ENCODE results near the gene TMA7. TPM values are rescaled to one million over a fixed set of nuclear protein-coding genes. Genes with fewer than 3 reads are reported as not detected.

Gene TMA7
- total and polyA plus RNA-seq, 10 of the 15 experiments (the other 5 are each of a cell fraction or from before 2014, with no cell fraction given), result 319 to 1,760 (median 752) TPM

DNA sequence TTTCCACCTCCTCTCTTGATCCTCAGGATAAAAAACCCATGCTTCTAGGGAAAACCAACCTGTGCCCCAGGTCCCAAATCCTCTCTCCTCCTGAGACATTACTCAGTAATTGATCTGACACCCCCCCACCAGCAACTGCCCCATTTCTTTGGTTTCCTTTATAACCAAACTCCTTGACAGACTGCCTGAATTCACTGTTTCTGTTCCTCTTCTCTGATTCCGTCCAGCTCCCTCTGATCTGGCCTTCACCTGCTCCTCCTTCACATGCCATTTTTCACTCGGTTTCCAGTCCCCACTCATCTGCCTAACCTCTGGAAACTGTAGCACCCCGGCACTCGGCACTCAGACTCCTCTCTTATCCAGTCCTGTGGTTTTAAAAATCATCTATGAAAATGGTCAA, 2.2 kb upstream of the TMA7 start (continued):
- TF ChIP-seq, protein P1, sequence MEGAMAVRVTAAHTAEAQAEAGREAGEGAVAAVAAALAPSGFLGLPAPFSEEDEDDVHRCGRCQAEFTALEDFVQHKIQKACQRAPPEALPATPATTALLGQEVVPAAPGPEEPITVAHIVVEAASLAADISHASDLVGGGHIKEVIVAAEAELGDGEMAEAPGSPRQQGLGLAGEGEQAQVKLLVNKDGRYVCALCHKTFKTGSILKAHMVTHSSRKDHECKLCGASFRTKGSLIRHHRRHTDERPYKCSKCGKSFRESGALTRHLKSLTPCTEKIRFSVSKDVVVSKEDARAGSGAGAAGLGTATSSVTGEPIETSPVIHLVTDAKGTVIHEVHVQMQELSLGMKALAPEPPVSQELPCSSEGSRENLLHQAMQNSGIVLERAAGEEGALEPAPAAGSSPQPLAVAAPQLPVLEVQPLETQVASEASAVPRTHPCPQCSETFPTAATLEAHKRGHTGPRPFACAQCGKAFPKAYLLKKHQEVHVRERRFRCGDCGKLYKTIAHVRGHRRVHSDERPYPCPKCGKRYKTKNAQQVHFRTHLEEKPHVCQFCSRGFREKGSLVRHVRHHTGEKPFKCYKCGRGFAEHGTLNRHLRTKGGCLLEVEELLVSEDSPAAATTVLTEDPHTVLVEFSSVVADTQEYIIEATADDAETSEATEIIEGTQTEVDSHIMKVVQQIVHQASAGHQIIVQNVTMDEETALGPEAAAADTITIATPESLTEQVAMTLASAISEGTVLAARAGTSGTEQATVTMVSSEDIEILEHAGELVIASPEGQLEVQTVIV (IDR thresholded peaks at IDR 0.05; ENCODE audit: borderline replicate concordance, partially characterized antibody), result no peak
- TF ChIP-seq SREBF1 (IDR thresholded peaks at IDR 0.05; ENCODE audit: low read length) (no peak), NFYB (IDR thresholded peaks at IDR 0.05; ENCODE audit: insufficient read depth, low read depth, low read length) (no peak), SPI1 (IDR thresholded peaks at IDR 0.05; ENCODE audit: borderline replicate concordance, insufficient read depth, low read depth, low read length) (peak; percentile 76; the same call in 1 of the 2 replicates), POLR2A (IDR thresholded peaks at IDR 0.05; ENCODE audit: low read depth, low read length) (no peak), CBX3 (IDR thresholded peaks at IDR 0.05; ENCODE audit: borderline replicate concordance, low read depth) (no peak), BMI1 (IDR thresholded peaks at IDR 0.05; ENCODE audit: borderline replicate concordance) (no peak), NR2F1 (conservative IDR thresholded peaks at IDR 0.05) (no peak), MYB (IDR thresholded peaks at IDR 0.05; ENCODE audit: borderline replicate concordance, low read depth, low read length) (no peak), CHD1 (IDR thresholded peaks at IDR 0.05; ENCODE audit: low read depth, low read length) (no peak), NR2C1 (IDR thresholded peaks at IDR 0.05) (no peak), KLF5 (IDR thresholded peaks at IDR 0.05; ENCODE audit: partially characterized antibody) (no peak), RUNX3 (IDR thresholded peaks at IDR 0.05; ENCODE audit: low read length) (peak; percentile 32; the same call in 1 of the 2 replicates), HCFC1 (IDR thresholded peaks at IDR 0.05; ENCODE audit: low read length) (no peak), HDAC6 (IDR thresholded peaks at IDR 0.05; ENCODE audit: unreplicated experiment) (no peak), NBN (IDR thresholded peaks at IDR 0.05) (0 out of 2 replicates have a peak, but pooled peaks have one; percentile 17), JUNB (IDR thresholded peaks at IDR 0.05) (no peak), FOXK2 (IDR thresholded peaks at IDR 0.05) (no peak), TBL1XR1 (IDR thresholded peaks at IDR 0.05; ENCODE audit: low read depth, low read length) (no peak)
- TF ChIP-seq, protein P2, sequence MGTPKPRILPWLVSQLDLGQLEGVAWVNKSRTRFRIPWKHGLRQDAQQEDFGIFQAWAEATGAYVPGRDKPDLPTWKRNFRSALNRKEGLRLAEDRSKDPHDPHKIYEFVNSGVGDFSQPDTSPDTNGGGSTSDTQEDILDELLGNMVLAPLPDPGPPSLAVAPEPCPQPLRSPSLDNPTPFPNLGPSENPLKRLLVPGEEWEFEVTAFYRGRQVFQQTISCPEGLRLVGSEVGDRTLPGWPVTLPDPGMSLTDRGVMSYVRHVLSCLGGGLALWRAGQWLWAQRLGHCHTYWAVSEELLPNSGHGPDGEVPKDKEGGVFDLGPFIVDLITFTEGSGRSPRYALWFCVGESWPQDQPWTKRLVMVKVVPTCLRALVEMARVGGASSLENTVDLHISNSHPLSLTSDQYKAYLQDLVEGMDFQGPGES (IDR thresholded peaks at IDR 0.05), result no peak
- TF ChIP-seq, protein P3, sequence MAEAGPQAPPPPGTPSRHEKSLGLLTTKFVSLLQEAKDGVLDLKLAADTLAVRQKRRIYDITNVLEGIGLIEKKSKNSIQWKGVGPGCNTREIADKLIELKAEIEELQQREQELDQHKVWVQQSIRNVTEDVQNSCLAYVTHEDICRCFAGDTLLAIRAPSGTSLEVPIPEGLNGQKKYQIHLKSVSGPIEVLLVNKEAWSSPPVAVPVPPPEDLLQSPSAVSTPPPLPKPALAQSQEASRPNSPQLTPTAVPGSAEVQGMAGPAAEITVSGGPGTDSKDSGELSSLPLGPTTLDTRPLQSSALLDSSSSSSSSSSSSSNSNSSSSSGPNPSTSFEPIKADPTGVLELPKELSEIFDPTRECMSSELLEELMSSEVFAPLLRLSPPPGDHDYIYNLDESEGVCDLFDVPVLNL (IDR thresholded peaks at IDR 0.05; ENCODE audit: low read depth, low read length), result no peak
- TF ChIP-seq, protein P4, sequence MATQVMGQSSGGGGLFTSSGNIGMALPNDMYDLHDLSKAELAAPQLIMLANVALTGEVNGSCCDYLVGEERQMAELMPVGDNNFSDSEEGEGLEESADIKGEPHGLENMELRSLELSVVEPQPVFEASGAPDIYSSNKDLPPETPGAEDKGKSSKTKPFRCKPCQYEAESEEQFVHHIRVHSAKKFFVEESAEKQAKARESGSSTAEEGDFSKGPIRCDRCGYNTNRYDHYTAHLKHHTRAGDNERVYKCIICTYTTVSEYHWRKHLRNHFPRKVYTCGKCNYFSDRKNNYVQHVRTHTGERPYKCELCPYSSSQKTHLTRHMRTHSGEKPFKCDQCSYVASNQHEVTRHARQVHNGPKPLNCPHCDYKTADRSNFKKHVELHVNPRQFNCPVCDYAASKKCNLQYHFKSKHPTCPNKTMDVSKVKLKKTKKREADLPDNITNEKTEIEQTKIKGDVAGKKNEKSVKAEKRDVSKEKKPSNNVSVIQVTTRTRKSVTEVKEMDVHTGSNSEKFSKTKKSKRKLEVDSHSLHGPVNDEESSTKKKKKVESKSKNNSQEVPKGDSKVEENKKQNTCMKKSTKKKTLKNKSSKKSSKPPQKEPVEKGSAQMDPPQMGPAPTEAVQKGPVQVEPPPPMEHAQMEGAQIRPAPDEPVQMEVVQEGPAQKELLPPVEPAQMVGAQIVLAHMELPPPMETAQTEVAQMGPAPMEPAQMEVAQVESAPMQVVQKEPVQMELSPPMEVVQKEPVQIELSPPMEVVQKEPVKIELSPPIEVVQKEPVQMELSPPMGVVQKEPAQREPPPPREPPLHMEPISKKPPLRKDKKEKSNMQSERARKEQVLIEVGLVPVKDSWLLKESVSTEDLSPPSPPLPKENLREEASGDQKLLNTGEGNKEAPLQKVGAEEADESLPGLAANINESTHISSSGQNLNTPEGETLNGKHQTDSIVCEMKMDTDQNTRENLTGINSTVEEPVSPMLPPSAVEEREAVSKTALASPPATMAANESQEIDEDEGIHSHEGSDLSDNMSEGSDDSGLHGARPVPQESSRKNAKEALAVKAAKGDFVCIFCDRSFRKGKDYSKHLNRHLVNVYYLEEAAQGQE (IDR thresholded peaks at IDR 0.05; ENCODE audit: low read depth, low read length), result no peak
- TF ChIP-seq, protein P5, sequence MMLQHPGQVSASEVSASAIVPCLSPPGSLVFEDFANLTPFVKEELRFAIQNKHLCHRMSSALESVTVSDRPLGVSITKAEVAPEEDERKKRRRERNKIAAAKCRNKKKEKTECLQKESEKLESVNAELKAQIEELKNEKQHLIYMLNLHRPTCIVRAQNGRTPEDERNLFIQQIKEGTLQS (IDR thresholded peaks at IDR 0.05; ENCODE audit: borderline replicate concordance, extremely low read depth, low read depth, low read length), result no peak
- TF ChIP-seq, protein P6, sequence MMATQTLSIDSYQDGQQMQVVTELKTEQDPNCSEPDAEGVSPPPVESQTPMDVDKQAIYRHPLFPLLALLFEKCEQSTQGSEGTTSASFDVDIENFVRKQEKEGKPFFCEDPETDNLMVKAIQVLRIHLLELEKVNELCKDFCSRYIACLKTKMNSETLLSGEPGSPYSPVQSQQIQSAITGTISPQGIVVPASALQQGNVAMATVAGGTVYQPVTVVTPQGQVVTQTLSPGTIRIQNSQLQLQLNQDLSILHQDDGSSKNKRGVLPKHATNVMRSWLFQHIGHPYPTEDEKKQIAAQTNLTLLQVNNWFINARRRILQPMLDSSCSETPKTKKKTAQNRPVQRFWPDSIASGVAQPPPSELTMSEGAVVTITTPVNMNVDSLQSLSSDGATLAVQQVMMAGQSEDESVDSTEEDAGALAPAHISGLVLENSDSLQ (IDR thresholded peaks at IDR 0.05), result peak; percentile 53; the same call in 1 of the 2 replicates

Measured in GM12878 (cell line).